ENCODE data around the gene WSCD2.
"Not testable (repeated sequence)": the region's sequence is repeated elsewhere in the genome, so short reads cannot be mapped to it uniquely, and the experiment has no call there.

WSCD2 gene

GRCh38 chr12:108218921-108219320, 89.8 kb downstream of the WSCD2 start:
- DNase-seq (ENCODE audit: low spot score) (no peak), ATAC-seq (ENCODE audit: low read depth) (no peak)
- Histone ChIP-seq H3K36me3 (ENCODE audit: low read depth) (no peaks in the 10 kb centered on the region), H3K27ac (ENCODE audit: poor library complexity, severe bottlenecking) (no peak overlapping the region), H3K4me3 (ENCODE audit: severe bottlenecking) (no peak overlapping the region), H3K4me1 (ENCODE audit: insufficient read depth, poor library complexity, severe bottlenecking) (no peaks in the 10 kb centered on the region), H3K9me3 (ENCODE audit: severe bottlenecking) (no peaks in the 10 kb centered on the region), H3K27me3 (ENCODE audit: insufficient read depth, poor library complexity, severe bottlenecking) (no peaks in the 10 kb centered on the region)
- TF ChIP-seq CTCF (IDR thresholded peaks at IDR 0.05; ENCODE audit: poor library complexity, severe bottlenecking), result no peak

GRCh38 chr12:108225101-108225500, 96.0 kb downstream of the WSCD2 start:
- not testable (repeated sequence) for ATAC-seq (ENCODE audit: low read depth); H3K4me3 ChIP-seq (ENCODE audit: severe bottlenecking); H3K36me3 ChIP-seq (ENCODE audit: low read depth); H3K27me3 ChIP-seq (ENCODE audit: insufficient read depth, poor library complexity, severe bottlenecking); H3K4me1 ChIP-seq (ENCODE audit: insufficient read depth, poor library complexity, severe bottlenecking); DNase-seq (ENCODE audit: low spot score); H3K9me3 ChIP-seq (ENCODE audit: severe bottlenecking); H3K27ac ChIP-seq (ENCODE audit: poor library complexity, severe bottlenecking)

DNA sequence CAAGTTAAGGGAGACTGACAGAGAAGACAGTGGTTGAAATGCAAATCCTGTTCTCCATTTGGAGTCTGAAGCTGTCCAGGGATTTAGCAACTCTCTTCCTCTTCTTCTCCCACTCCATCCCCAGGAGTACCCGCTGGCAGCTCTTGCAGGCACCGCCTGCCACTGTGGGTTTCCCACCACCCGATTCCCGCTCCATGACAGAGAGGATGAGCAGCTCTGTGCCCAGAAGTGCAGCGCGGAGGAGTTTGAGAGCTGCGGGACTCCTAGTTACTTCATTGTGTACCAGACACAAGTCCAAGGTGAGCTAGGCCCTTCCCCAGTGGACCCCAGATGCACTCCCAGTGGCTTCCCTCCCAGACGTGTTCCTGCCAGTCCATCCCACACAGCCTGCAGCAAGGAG, 97.8 kb downstream of the WSCD2 start:
- Histone ChIP-seq H3K4me3 (ENCODE audit: severe bottlenecking) (no peak overlapping the region), H3K9me3 (ENCODE audit: severe bottlenecking) (no peaks in the 10 kb centered on the region), H3K36me3 (ENCODE audit: low read depth) (no peaks in the 10 kb centered on the region), H3K4me1 (ENCODE audit: insufficient read depth, poor library complexity, severe bottlenecking) (no peaks in the 10 kb centered on the region), H3K27ac (ENCODE audit: poor library complexity, severe bottlenecking) (no peak overlapping the region), H3K27me3 (ENCODE audit: insufficient read depth, poor library complexity, severe bottlenecking) (no peaks in the 10 kb centered on the region)
- no peak for DNase-seq (ENCODE audit: low spot score)
- ATAC-seq (ENCODE audit: low read depth), result no peak
- TF ChIP-seq CTCF (IDR thresholded peaks at IDR 0.05; ENCODE audit: poor library complexity, severe bottlenecking), result no peak

- no peak overlapping the region for H3K4me3 ChIP-seq (ENCODE audit: severe bottlenecking)
- no peaks in the 10 kb centered on the region for H3K4me1 ChIP-seq (ENCODE audit: insufficient read depth, poor library complexity, severe bottlenecking)
- no peak overlapping the region for H3K27ac ChIP-seq (ENCODE audit: poor library complexity, severe bottlenecking)
- H3K36me3 ChIP-seq (ENCODE audit: low read depth), result no peaks in the 10 kb centered on the region
- H3K27me3 ChIP-seq (ENCODE audit: insufficient read depth, poor library complexity, severe bottlenecking), result no peaks in the 10 kb centered on the region
- no peaks in the 10 kb centered on the region for H3K9me3 ChIP-seq (ENCODE audit: severe bottlenecking)
- no peak for TF ChIP-seq CTCF (IDR thresholded peaks at IDR 0.05; ENCODE audit: poor library complexity, severe bottlenecking)
- DNase-seq (ENCODE audit: low spot score) (no peak), ATAC-seq (ENCODE audit: low read depth) (no peak)
These were observed 99.7 kb downstream of the WSCD2 start for GRCh38 chr12:108228746-108229145.

DNA sequence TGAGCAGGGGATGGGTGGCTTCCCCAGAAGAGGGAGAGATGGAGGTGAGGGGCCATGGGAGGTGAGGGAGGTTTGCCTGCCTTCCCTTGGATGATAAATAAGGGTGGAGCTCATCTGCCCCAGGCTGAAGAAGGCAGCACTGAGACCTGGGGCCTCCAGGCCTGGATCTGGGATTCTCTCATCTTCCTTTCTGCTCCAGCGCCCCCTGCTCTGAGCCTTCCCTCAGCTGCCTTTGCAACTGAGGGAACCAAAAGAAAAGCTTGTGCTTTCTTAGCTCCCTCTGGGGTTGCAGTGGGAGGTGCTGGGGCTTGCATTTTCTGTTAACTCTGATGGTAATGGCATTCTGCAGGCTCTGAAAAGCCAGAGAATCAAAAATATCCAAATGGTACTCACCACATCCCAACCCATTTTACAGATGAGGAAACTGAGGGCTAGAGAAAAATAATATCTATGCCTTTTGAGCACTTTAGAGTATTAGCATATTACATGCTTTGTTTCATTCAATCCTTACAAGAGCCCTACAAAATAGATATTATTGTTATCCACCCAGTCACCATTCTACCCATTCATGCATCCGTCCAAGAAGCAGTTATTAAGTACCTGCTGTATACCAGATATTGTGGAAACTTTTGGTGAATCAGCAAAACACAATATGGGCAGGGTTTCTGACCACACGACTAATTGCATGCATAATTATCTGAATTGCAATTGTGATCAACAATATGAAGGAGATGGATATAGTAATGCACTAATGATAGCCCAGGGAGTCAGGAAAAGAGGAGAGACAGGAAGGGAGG, 102.2 kb downstream of the WSCD2 start:
- Histone ChIP-seq H3K4me3 (ENCODE audit: severe bottlenecking) (no peak overlapping the region), H3K27ac (ENCODE audit: poor library complexity, severe bottlenecking) (no peak overlapping the region), H3K4me1 (ENCODE audit: insufficient read depth, poor library complexity, severe bottlenecking) (no peaks in the 10 kb centered on the region), H3K9me3 (ENCODE audit: severe bottlenecking) (no peaks in the 10 kb centered on the region), H3K27me3 (ENCODE audit: insufficient read depth, poor library complexity, severe bottlenecking) (peaks cover 4% of the 10 kb centered on the region), H3K36me3 (ENCODE audit: low read depth) (no peaks in the 10 kb centered on the region)
- DNase-seq (ENCODE audit: low spot score) (no peak), ATAC-seq (ENCODE audit: low read depth) (no peak)
- TF ChIP-seq CTCF (IDR thresholded peaks at IDR 0.05; ENCODE audit: poor library complexity, severe bottlenecking), result no peak

Data from RWPE2 (cell line).